NCI-H2029 treated with DMSO at 0.1 percent for 48 hours (cell line): ENCODE data around the gene SULT1A4.
"Not testable (repeated sequence)": the region's sequence is repeated elsewhere in the genome, so short reads cannot be mapped to it uniquely, and the experiment has no call there.

Experiments
- DNase-seq: peaks from one replicate; lab custom pipeline; 2025; lab: John Stamatoyannopoulos, UW

The SULT1A4 gene

GRCh38 chr16:29459706-29460646, at the start of gene SULT1A4:
Gene SULT1A4 (plus strand): TSS chr16:29459913. CDS start chr16:29461386, 1,473 bp downstream.
- not testable (repeated sequence) for DNase-seq

- DNase-seq, result not testable (repeated sequence)
Observed at GRCh38 chr16:29423587-29423986, 36.1 kb upstream of the SULT1A4 start.

GRCh38 chr16:29425390-29425789, 34.3 kb upstream of the SULT1A4 start:
- DNase-seq, result not testable (repeated sequence)

- DNase-seq, result not testable (repeated sequence)
Observed at GRCh38 chr16:29453754-29454153, 6.0 kb upstream of the SULT1A4 start.

- not testable (repeated sequence) for DNase-seq
Observed at GRCh38 chr16:29454269-29454668, 5.4 kb upstream of the SULT1A4 start, which contains the start of the genes BOLA2 and SLX1B. Gene BOLA2 (minus strand): TSS chr16:29454351. CDS start chr16:29454253, 98 bp downstream. Gene SLX1B (plus strand): TSS chr16:29454533.

- DNase-seq, result not testable (repeated sequence)
Observed at GRCh38 chr16:29454828-29455227, 4.9 kb upstream of the SULT1A4 start.

- DNase-seq, result not testable (repeated sequence)
Observed at GRCh38 chr16:29457660-29458059, 2.1 kb upstream of the SULT1A4 start.

GRCh38 chr16:29460647-29461030, 926 bp downstream of the SULT1A4 start:
- DNase-seq, result not testable (repeated sequence)

- not testable (repeated sequence) for DNase-seq
Observed at GRCh38 chr16:29465985-29466824, 6.5 kb downstream of the SULT1A4 start.

- not testable (repeated sequence) for DNase-seq
Observed at GRCh38 chr16:29466904-29467303, 7.2 kb downstream of the SULT1A4 start.

- DNase-seq, result not testable (repeated sequence)
Observed at GRCh38 chr16:29467654-29468366, 8.1 kb downstream of the SULT1A4 start.

GRCh38 chr16:29469660-29470059, 9.9 kb downstream of the SULT1A4 start:
- not testable (repeated sequence) for DNase-seq

GRCh38 chr16:29472065-29472464, 12.4 kb downstream of the SULT1A4 start:
- DNase-seq, result not testable (repeated sequence)

GRCh38 chr16:29482276-29482675, 22.6 kb downstream of the SULT1A4 start:
- not testable (repeated sequence) for DNase-seq

GRCh38 chr16:29506308-29506707, 46.6 kb downstream of the SULT1A4 start, which contains the start of gene NPIPB12:
Gene NPIPB12 (minus strand): TSS chr16:29506408.
- not testable (repeated sequence) for DNase-seq
